H1 (cell line): ENCODE results near the gene ABHD2. TPM values are rescaled to one million over a fixed set of nuclear protein-coding genes. Genes with fewer than 3 reads are reported as not detected.
A peak's percentile ranks its signal among the peaks of the same experiment; 100 is the strongest.

Source experiments
- CTCF ChIA-PET: fragments of 300-600 bp; sonication (Branson Sonifier 250); formaldehyde crosslinking; loops from one replicate; lab custom pipeline; 2021; ENCODE audit not compliant: partially characterized antibody; lab: Charles Lee
- POLR2A ChIA-PET: fragments of 300-600 bp; sonication (Branson Sonifier 250); formaldehyde crosslinking; loops from one replicate; lab custom pipeline; 2021; ENCODE audit warnings: inconsistent platforms; ENCODE audit not compliant: partially characterized antibody; lab: Charles Lee
- DNase-seq, 2 experiments: peaks; one replicate each; pipeline versions ENCODE4 v3.0.0 to v3.0.0-alpha.2; 2010 to 2022; ENCODE audit warnings: low spot score in 2 of 2, low read depth in 1 of 2, mixed read lengths in 1 of 2
- FAIRE-seq: peaks from 2 replicates; lab custom pipeline; 2011; peaks lifted over from hg19 to GRCh38; lab: Jason Lieb, UNC
- H2AFZ ChIP-seq: 2 replicates; pipeline ENCODE4 v1.8.1; 2012; ENCODE audit warnings: low read length, inconsistent platforms
- H2AK5ac ChIP-seq: 2 replicates; pipeline ENCODE4 v1.6.1; 2013; ENCODE audit warnings: low read depth, low read length
- H2BK120ac ChIP-seq: replicated peaks from 2 replicates; pipeline ENCODE3; 2013; ENCODE audit warnings: low read depth, low read length, inconsistent platforms
- H2BK12ac ChIP-seq: 2 replicates; pipeline ENCODE4 v1.6.1; 2013; ENCODE audit warnings: low read depth, low read length
- H2BK15ac ChIP-seq: 2 replicates; pipeline ENCODE4 v1.6.1; 2013; ENCODE audit warnings: low read length
- H2BK20ac ChIP-seq: 2 replicates; pipeline ENCODE4 v1.6.1; 2013; ENCODE audit warnings: low read length
- H2BK5ac ChIP-seq: 2 replicates; pipeline ENCODE4 v1.6.1; 2013; ENCODE audit warnings: low read depth, low read length
- H3K14ac ChIP-seq: 2 replicates; pipeline ENCODE4 v1.6.1; 2013; ENCODE audit warnings: inconsistent platforms; ENCODE audit not compliant: insufficient read length
- H3K18ac ChIP-seq: 2 replicates; pipeline ENCODE4 v1.6.1; 2013; ENCODE audit warnings: low read length; ENCODE audit errors: extremely low read depth
- H3K23ac ChIP-seq: 2 replicates; pipeline ENCODE4 v1.6.1; 2013; ENCODE audit warnings: inconsistent platforms; ENCODE audit not compliant: insufficient read length
- H3K23me2 ChIP-seq: 2 replicates; pipeline ENCODE4 v1.6.1; 2013; ENCODE audit warnings: low read depth, low read length
- H3K27ac ChIP-seq: 2 replicates; pipeline ENCODE4 v1.6.1; 2011; ENCODE audit warnings: low read depth, low read length, inconsistent platforms
- H3K27me3 ChIP-seq, 4 experiments: replicated peaks in 1 of 4; 1 replicate in 1 of 4; 2 replicates in 3 of 4; pipeline versions ENCODE4 v1.6.1 to v1.8.1; 2011 to 2013; ENCODE audit warnings: low read length in 3 of 4, mild to moderate bottlenecking in 3 of 4, inconsistent platforms in 2 of 4, mixed read lengths in 2 of 4, moderate library complexity in 1 of 4; ENCODE audit not compliant: control insufficient read depth in 3 of 4, insufficient read depth in 3 of 4; ENCODE audit errors: extremely low read depth in 1 of 4
- H3K36me3 ChIP-seq, 4 experiments: 2 replicates each; pipeline versions ENCODE4 v1.6.1 to v1.8.1; 2011 to 2013; ENCODE audit warnings: mild to moderate bottlenecking in 4 of 4, low read length in 3 of 4, moderate library complexity in 2 of 4, control low read depth in 1 of 4, inconsistent platforms in 1 of 4; ENCODE audit not compliant: insufficient read depth in 4 of 4, control insufficient read depth in 2 of 4
- H3K4ac ChIP-seq: replicated peaks from 2 replicates; pipeline ENCODE3; 2013; ENCODE audit warnings: low read length, low read depth, mixed read lengths, inconsistent platforms; ENCODE audit not compliant: insufficient read length
- H3K4me1 ChIP-seq, 4 experiments: replicated peaks in 1 of 4; 1 replicate in 1 of 4; 2 replicates in 3 of 4; pipeline versions ENCODE4 v1.6.1 to v1.8.1; 2011 to 2013; ENCODE audit warnings: low read length in 3 of 4, inconsistent platforms in 2 of 4, mixed read lengths in 1 of 4; ENCODE audit not compliant: insufficient read depth in 4 of 4, control insufficient read depth in 3 of 4
- H3K4me2 ChIP-seq, 2 experiments: 2 replicates each; pipeline versions ENCODE4 v1.6.1 to v1.8.1; 2011 to 2013; ENCODE audit warnings: low read depth in 2 of 2, low read length in 2 of 2, control low read depth in 1 of 2, inconsistent platforms in 1 of 2, mild to moderate bottlenecking in 1 of 2; ENCODE audit not compliant: insufficient read depth in 1 of 2
- H3K4me3 ChIP-seq, 4 experiments: fragments of 200-600, 300-600 bp in 1 of 4; sonication (generic), shearing (Covaris generic), sonication (Bioruptor Twin) in 1 of 4; 2 replicates each; pipeline versions ENCODE4 v1.5.1 to v1.8.1; 2011 to 2016; ENCODE audit warnings: low read length in 4 of 4, low read depth in 3 of 4, control low read depth in 2 of 4, inconsistent platforms in 2 of 4, mild to moderate bottlenecking in 2 of 4, mixed read lengths in 1 of 4, moderate library complexity in 1 of 4; ENCODE audit not compliant: insufficient read depth in 2 of 4; ENCODE audit errors: extremely low read depth in 1 of 4
- H3K56ac ChIP-seq: replicated peaks from 2 replicates; pipeline ENCODE3; 2013; ENCODE audit warnings: low read depth, mild to moderate bottlenecking, mixed read lengths, low read length, inconsistent platforms; ENCODE audit not compliant: insufficient read length
- H3K79me1 ChIP-seq: 2 replicates; pipeline ENCODE4 v1.6.1; 2013; ENCODE audit warnings: low read depth, low read length, control low read depth
- H3K79me2 ChIP-seq, 2 experiments: 2 replicates each; pipeline versions ENCODE4 v1.6.1 to v1.8.1; 2012 to 2013; ENCODE audit warnings: low read length in 2 of 2, mild to moderate bottlenecking in 2 of 2, inconsistent platforms in 1 of 2; ENCODE audit not compliant: insufficient read depth in 2 of 2, control insufficient read depth in 1 of 2
- H3K9ac ChIP-seq, 4 experiments: replicated peaks in 1 of 4; 1 replicate in 1 of 4; 2 replicates in 3 of 4; pipeline versions ENCODE4 v1.6.1 to v1.8.1; 2011 to 2013; ENCODE audit warnings: low read depth in 3 of 4, low read length in 3 of 4, control low read depth in 2 of 4, mild to moderate bottlenecking in 2 of 4, moderate library complexity in 2 of 4, inconsistent platforms in 1 of 4; ENCODE audit errors: extremely low read depth in 1 of 4
- H3K9me3 ChIP-seq, 2 experiments: 2 replicates each; pipeline versions ENCODE4 v1.6.1 to v1.8.1; 2012 to 2013; ENCODE audit warnings: mild to moderate bottlenecking in 2 of 2, moderate library complexity in 2 of 2, control low read depth in 1 of 2, inconsistent platforms in 1 of 2, low read depth in 1 of 2, low read length in 1 of 2, mixed read lengths in 1 of 2; ENCODE audit not compliant: insufficient read depth in 2 of 2
- H4K20me1 ChIP-seq, 2 experiments: replicated peaks in 1 of 2; 2 replicates each; pipeline versions ENCODE3 to v1.8.1; 2011 to 2013; ENCODE audit warnings: inconsistent platforms in 2 of 2, low read length in 2 of 2, mild to moderate bottlenecking in 1 of 2; ENCODE audit not compliant: insufficient read depth in 2 of 2, control insufficient read depth in 1 of 2
- H4K5ac ChIP-seq: 2 replicates; pipeline ENCODE4 v1.6.1; 2013; ENCODE audit warnings: low read length, low read depth, mixed read lengths, inconsistent platforms; ENCODE audit not compliant: insufficient read length
- H4K8ac ChIP-seq: 2 replicates; pipeline ENCODE4 v1.8.0; 2013; ENCODE audit warnings: mild to moderate bottlenecking, moderate library complexity, low read length, inconsistent platforms; ENCODE audit not compliant: insufficient read depth; ENCODE audit errors: extremely low read depth
- H4K91ac ChIP-seq: replicated peaks from 2 replicates; pipeline ENCODE3; 2013; ENCODE audit warnings: low read length, mixed read lengths, inconsistent platforms; ENCODE audit not compliant: insufficient read length
- BRCA1 ChIP-seq: IDR thresholded peaks from 2 replicates; pipeline ENCODE4 v1.6.1; 2012; ENCODE audit warnings: low read depth, low read length, improper control_type of control experiment
- JUN ChIP-seq: IDR thresholded peaks from 2 replicates; pipeline ENCODE4 v1.6.1; 2011; ENCODE audit warnings: low read depth, mild to moderate bottlenecking, improper control_type of control experiment, low read length
- KDM5A ChIP-seq: fragments of 200-600 bp; IDR thresholded peaks from 2 replicates; pipeline ENCODE4 v1.7.1; 2012; ENCODE audit warnings: mild to moderate bottlenecking, low read length, inconsistent platforms, mixed read lengths
- PHF8 ChIP-seq: fragments of 200-600 bp; sonication (generic); conservative IDR thresholded peaks from 2 replicates; pipeline ENCODE4 v1.7.1; 2012; ENCODE audit warnings: low read depth, mild to moderate bottlenecking, inconsistent platforms, low read length, moderate library complexity
- YY1 ChIP-seq: IDR thresholded peaks from 2 replicates; pipeline ENCODE4 v1.6.1; 2011; ENCODE audit warnings: low read depth, mild to moderate bottlenecking, low read length
- WGBS, 2 experiments: shearing (Covaris generic) in 1 of 2; methylation state at CpG; one replicate each; pipeline versions ENCODE4 v1.1.6 to v1.1.7; 2013 to 2015; ENCODE audit warnings: low lambda C conversion rate in 2 of 2, mixed read lengths in 2 of 2, inconsistent platforms in 1 of 2, low coverage in 1 of 2, missing lambda C conversion rate in 1 of 2; ENCODE audit not compliant: insufficient replicate concordance in 2 of 2, insufficient coverage in 1 of 2, insufficient read length in 1 of 2; ENCODE audit errors: extremely low coverage in 1 of 2, missing lambda C conversion rate in 1 of 2; 5-methylcytosine and 5-hydroxymethylcytosine counted together
- polyA plus RNA-seq, 7 experiments: library from polyadenylated mRNA; depleted of rRNA in 3 of 7; stranded (reverse) in 5 of 7; unstranded in 2 of 7; fragments of >200 nt in 5 of 7; fragments of 200-250 nt in 2 of 7; gene quantifications; 1 replicate in 5 of 7; 2 replicates in 1 of 7; 4 replicates in 1 of 7; pipeline versions ENCODE4 v1.2.1 to v1.2.3, GENCODE V29; 2011 to 2013; ENCODE audit warnings: missing spikeins in 2 of 7, mixed read lengths in 2 of 7
- total RNA-seq: library from RNA; stranded (reverse); fragmentation: NEBNext Ultra II Directional; extraction: Animal tissue kit (Norgen Biotek cat#: 25700); gene quantifications from 2 replicates; pipeline ENCODE4 v1.2.1, GENCODE V29; 2021

Gene ABHD2
- total and polyA plus RNA-seq, 2 of the 8 experiments (the other 6 are each of a cell fraction or from before 2014, with no cell fraction given) = 9.1 to 23.7 TPM

GRCh38 chr15:89113296-89114024 is 25.2 kb downstream of the ABHD2 start:
- no peak overlapping the region for H2BK5ac ChIP-seq
- H3K18ac ChIP-seq = no peak overlapping the region
- H2AFZ ChIP-seq = no peak overlapping the region
- H3K27ac ChIP-seq = peak overlapping the region; percentile 8; the same call in 1 of the 2 replicates
- no peaks in the 10 kb centered on the region for H3K36me3 ChIP-seq
- H3K4ac ChIP-seq = no peak overlapping the region
- DNase-seq = no peak
- H3K9ac ChIP-seq = no peak overlapping the region
- POLR2A ChIA-PET = interaction anchor here (0.5 to 3.9 kb wide), 7 partner anchors 9 to 216 kb away, joined by 3 to 20 read pairs (median 6); partner anchors contain the start of gene ABHD2
- H3K4me3 ChIP-seq = no peak overlapping the region
- H4K8ac ChIP-seq = no peak overlapping the region
- H4K20me1 ChIP-seq = no peaks in the 10 kb centered on the region
- H2BK15ac ChIP-seq = no peak overlapping the region
- H2BK120ac ChIP-seq = no peak overlapping the region
- H3K56ac ChIP-seq = no peak overlapping the region
- H3K4me2 ChIP-seq = no peak overlapping the region
- no peak overlapping the region for H2BK20ac ChIP-seq
- H2AK5ac ChIP-seq = no peak overlapping the region
- H3K27me3 ChIP-seq = no peaks in the 10 kb centered on the region
- H3K4me1 ChIP-seq = peaks cover 12 to 35% (median 16%) of the 10 kb centered on the region in 4 experiments
- H3K79me2 ChIP-seq = no peaks in the 10 kb centered on the region
- FAIRE-seq = no peak
- H3K9me3 ChIP-seq = no peaks in the 10 kb centered on the region
- no peak overlapping the region for H4K91ac ChIP-seq
- no peak for TF ChIP-seq KDM5A
- no peak for TF ChIP-seq YY1
- TF ChIP-seq JUN = no peak
- TF ChIP-seq PHF8 = no peak
- TF ChIP-seq BRCA1 = no peak
- H3K23ac ChIP-seq = no peak overlapping the region
- 84% methylated on average over 7 of the region's 7 CpGs; no CpG with 5 or more reads in 1 of the 2 experiments for WGBS, 2 experiments
- H3K79me1 ChIP-seq = no peaks in the 10 kb centered on the region
- H2BK12ac ChIP-seq = no peak overlapping the region
- H4K5ac ChIP-seq = no peak overlapping the region
- no peaks in the 10 kb centered on the region for H3K23me2 ChIP-seq
- no peak overlapping the region for H3K14ac ChIP-seq
- CTCF ChIA-PET = interaction anchor here (0.6 to 23.0 kb wide), 13 partner anchors 8 to 234 kb away, joined by 3 to 297 read pairs (median 6); no protein-coding TSS in a partner anchor
